ENCODE results near the gene FAT4.

DNA sequence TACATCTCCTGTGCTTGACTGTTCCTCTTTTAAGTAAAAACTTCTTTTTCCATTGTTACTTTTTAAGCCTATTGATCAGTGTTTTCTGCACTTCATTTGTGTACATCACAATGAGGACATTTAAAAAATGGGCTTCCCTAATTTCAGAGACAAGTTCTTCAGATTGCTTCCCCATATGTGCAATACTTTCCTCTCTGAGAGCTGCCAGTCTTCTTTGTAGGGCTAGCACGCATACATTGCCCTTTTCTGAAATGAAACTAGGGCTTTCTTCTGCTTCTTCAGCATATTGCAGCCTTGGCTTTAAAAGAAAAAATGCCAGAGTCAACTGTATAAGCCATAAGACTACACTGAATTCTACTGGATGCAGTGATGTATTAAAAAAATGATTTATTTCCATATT, 37.8 kb downstream of the FAT4 start:
- TF ChIP-seq CTCF (conservative IDR thresholded peaks at IDR 0.05) (no peak), EZH2 (IDR thresholded peaks at IDR 0.05; ENCODE audit: low read depth) (no peak)

Data from PC-9 (cell line).